ENCODE measurements around the gene CST4. TPM values are rescaled to one million over a fixed set of nuclear protein-coding genes. Genes with fewer than 3 reads are reported as not detected.

Gene CST4
- total RNA-seq, 2 donors from 2014 or later: not detected

DNA sequence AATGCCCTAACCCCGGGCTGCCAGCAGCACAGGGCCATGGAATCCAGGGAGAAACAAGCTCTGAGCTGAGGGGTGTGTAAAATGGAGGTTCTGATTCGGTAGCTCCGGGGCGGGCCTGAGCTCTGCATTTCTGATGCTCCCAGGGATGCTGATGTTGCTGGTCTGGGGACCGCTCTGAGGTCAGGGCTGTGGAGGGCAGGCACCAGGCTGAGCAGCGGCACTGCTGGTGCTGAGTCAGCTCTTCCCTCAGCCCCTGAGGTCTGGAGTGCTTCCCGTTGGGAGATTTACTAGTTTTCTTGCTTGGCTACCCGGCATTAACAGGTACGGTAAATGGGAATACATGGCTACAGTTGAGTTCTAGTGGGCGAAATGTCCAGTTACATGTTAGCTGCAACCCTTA is 32.5 kb downstream of the CST4 start:
- no peaks in the 10 kb centered on the region for H3K36me3 Mint-ChIP-seq
- no peak for ATAC-seq
- no peaks in the 10 kb centered on the region for H3K9me3 Mint-ChIP-seq
- no peak for DNase-seq (ENCODE audit: low spot score in 2 of 2)
- no peak overlapping the region for H3K27ac Mint-ChIP-seq

DNA sequence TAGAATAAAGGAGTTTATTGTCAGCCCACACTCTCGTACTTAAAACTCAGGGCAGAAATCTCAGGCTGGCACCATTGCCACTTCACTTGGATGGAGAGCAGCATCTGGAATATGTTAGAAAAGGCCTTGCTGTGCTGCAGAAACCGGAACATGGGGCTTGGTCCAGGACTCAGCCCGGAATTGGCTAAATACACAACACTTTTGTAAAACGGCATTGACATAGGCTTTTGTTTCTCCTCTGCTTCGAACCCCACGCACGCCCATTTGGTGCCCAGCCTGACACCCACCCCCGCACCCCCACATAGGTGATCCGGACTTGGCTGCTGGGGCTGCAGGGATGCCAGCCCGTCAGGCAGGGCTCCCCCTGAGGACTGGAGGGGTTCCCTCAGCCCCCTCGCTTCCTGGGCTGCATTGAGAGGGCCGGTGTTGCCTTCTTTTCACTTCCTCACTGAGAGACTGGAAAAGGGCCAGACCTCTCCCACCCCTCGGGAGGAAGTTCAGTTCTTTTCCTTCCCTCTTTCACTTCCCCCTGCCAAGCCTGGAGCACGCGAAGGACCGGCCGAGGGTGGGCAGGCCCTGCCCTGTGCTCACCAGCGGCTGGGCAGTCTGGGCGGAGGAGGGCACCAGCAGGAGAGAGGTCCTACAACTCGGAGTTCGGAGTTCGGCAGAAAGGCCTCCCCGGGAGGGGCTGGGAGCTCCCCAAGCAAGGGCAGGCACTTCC is 33.2 kb downstream of the CST4 start:
- no peak for DNase-seq (ENCODE audit: low spot score in 2 of 2)
- H3K36me3 Mint-ChIP-seq: no peaks in the 10 kb centered on the region
- H3K9me3 Mint-ChIP-seq: no peaks in the 10 kb centered on the region
- ATAC-seq: no peak
- H3K27ac Mint-ChIP-seq: no peak overlapping the region

DNA sequence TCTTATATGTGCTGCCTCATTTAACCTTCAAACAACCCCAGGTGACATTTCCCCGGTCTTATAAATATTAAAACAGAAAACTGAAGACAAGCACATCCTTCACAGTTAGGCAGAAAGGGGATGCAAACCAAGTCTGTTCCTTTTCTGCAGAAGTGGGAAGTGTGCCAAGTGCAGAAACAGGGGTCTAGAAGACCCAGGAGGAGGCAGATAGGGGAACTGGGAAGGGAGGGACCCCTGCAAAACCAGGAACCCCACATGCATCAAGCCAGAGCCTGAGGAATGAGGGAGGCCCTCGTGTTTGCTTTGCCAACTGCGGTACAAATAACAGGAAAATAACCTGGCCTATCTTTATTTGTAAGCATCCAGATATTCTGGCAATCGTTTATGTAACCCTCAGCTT is 34.1 kb downstream of the CST4 start:
- no peak overlapping the region for H3K27ac Mint-ChIP-seq
- H3K9me3 Mint-ChIP-seq: no peaks in the 10 kb centered on the region
- no peak for ATAC-seq
- H3K36me3 Mint-ChIP-seq: no peaks in the 10 kb centered on the region
- no peak for DNase-seq (ENCODE audit: low spot score in 2 of 2)

- Mint-ChIP-seq H3K27ac (no peak overlapping the region), H3K36me3 (no peaks in the 10 kb centered on the region), H3K9me3 (no peaks in the 10 kb centered on the region)
- DNase-seq (ENCODE audit: low spot score in 2 of 2) (no peak), ATAC-seq (no peak)
Observed at GRCh38 chr20:23654000-23654399, 34.8 kb downstream of the CST4 start.

DNA sequence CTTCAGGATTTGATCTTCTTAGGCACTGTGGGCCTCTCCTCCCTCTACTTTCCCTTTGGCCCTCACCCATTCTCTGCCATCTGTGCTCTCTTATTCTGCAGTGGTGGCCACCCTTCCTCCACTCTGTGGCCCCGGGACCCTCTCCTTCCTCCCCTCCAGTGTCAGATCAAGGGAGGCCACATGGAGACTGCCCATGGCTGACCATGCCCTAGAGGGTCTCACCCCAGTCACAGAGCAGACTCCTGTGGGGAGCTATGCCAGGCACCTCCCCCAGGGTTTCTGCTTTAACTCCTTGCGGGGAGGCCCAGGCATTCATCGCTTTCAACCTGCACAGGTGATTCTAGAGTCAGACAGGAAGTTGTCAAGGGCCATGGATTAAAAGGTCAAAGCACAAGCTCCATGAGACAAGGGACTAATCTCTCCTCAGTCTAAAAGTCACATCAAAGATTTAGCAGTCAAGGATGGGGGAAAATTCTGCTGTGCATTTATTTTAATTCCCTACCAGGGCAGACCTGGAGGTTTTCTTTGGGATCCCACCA is 35.4 kb downstream of the CST4 start:
- no peak for ATAC-seq
- Mint-ChIP-seq H3K9me3 (no peaks in the 10 kb centered on the region), H3K36me3 (no peaks in the 10 kb centered on the region), H3K27ac (no peak overlapping the region)
- no peak for DNase-seq (ENCODE audit: low spot score in 2 of 2)

DNA sequence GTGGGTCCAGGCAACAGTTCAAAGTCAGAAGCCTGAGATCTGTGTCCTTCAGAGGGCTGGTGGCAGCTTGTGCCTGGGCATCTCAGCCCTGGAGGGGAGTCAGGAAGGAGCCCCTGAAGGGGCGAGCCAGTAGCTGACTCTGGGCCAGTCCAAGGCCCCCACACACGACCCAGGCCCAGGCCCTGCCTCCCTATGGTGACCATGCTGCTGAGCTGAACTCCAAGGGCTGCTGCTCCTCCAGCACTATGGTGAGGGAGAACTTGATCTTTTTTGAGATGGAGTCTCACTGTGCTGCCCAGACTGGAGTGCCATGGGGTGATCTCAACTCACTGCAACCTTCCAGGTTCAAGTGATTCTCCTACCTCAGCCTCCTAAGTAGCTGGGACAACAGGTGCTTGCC is 35.9 kb downstream of the CST4 start:
- Mint-ChIP-seq H3K36me3 (no peaks in the 10 kb centered on the region), H3K9me3 (no peaks in the 10 kb centered on the region), H3K27ac (no peak overlapping the region)
- DNase-seq (ENCODE audit: low spot score in 2 of 2): no peak
- no peak for ATAC-seq

DNA sequence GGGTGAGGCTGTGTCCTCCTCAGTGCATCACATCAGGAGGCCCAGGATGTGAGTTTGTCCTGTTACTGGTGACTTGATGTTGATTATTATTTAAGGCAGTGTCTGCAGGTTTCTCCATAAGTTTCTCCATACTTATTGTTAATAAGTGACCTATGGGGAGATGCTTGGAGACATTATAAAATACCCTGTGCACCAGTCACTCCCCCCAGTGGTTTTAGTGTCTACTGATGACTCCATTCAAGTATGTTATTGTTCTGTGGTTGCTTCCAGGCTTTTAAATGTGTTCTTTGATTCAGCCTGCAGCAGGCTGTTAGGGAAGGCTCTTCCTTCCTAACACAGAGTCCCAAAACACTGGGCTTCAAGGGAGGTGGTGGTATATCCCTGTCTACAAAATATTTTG is 36.5 kb downstream of the CST4 start:
- ATAC-seq (no peak), DNase-seq (ENCODE audit: low spot score in 2 of 2) (no peak)
- no peaks in the 10 kb centered on the region for H3K9me3 Mint-ChIP-seq
- no peak overlapping the region for H3K27ac Mint-ChIP-seq
- H3K36me3 Mint-ChIP-seq: no peaks in the 10 kb centered on the region

DNA sequence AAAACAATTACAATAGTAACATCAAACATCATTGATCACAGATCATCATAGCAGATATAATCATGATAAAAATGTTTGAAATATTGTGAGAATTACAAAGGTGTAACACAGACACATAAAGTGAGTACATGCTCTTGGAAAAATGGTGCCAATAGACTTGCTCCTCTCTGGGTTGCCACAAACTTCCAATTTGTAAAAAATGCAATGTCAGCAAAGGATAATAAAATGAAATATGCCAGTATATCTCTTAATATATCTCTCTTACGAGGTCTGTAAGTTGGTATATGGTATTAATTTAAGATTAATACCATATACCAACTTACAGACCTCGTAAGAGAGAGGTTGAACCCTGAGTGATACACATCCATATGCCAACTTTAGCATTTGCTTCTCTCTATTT is 37.7 kb downstream of the CST4 start:
- H3K27ac Mint-ChIP-seq: no peak overlapping the region
- no peaks in the 10 kb centered on the region for H3K9me3 Mint-ChIP-seq
- no peaks in the 10 kb centered on the region for H3K36me3 Mint-ChIP-seq
- DNase-seq (ENCODE audit: low spot score in 2 of 2) (no peak), ATAC-seq (no peak)

GRCh38 chr20:23649830-23650417 is 38.9 kb downstream of the CST4 start:
- Mint-ChIP-seq H3K9me3 (no peaks in the 10 kb centered on the region), H3K27ac (no peak overlapping the region), H3K36me3 (no peaks in the 10 kb centered on the region)
- ATAC-seq (no peak), DNase-seq (ENCODE audit: low spot score in 2 of 2) (no peak)

GRCh38 chr20:23649242-23649641 is 39.6 kb downstream of the CST4 start:
- no peak for DNase-seq (ENCODE audit: low spot score in 2 of 2)
- H3K27ac Mint-ChIP-seq: no peak overlapping the region
- ATAC-seq: no peak
- H3K36me3 Mint-ChIP-seq: no peaks in the 10 kb centered on the region
- no peaks in the 10 kb centered on the region for H3K9me3 Mint-ChIP-seq

GRCh38 chr20:23647346-23647745 is 41.5 kb downstream of the CST4 start:
- H3K27ac Mint-ChIP-seq: no peak overlapping the region
- H3K9me3 Mint-ChIP-seq: no peaks in the 10 kb centered on the region
- no peaks in the 10 kb centered on the region for H3K36me3 Mint-ChIP-seq
- no peak for ATAC-seq
- no peak for DNase-seq (ENCODE audit: low spot score in 2 of 2)

DNA sequence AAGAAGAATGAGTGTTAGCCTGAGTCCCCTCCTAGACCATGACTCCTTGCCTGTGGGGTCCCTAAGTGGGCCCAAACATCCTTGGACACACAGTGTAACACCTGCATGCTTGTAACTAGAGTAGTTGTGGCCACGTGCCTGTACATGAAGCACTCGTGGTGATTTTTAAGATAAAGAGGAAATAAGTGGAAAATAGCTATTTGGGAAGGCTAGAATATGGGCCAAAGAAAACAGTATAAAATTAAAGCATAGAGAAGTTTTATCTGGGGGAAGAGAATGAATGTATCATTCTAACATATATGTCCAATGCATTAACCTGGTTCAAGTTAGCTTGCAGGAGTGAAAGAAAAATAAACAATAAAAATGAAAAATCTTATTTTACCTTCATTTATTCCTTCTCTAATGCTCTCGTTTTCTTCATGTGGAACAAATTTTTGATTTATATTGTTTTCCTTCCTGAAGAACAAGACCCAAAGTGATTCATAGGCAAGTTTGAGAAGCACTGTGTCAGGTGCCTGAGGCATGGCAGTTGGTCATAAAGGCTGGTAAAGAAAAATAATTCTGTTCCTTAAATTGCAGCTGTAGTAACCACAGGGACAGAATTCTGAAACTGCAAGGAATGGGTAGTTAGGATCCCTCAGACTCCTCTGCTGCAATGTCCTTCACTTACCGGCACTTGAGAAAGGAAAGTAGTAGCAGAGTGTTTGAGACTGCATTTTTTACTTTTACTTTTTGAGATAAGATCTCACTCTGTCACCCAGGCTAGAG is 42.5 kb downstream of the CST4 start:
- no peak for ATAC-seq
- Mint-ChIP-seq H3K27ac (no peak overlapping the region), H3K36me3 (no peaks in the 10 kb centered on the region), H3K9me3 (no peaks in the 10 kb centered on the region)
- no peak for DNase-seq (ENCODE audit: low spot score in 2 of 2)

GRCh38 chr20:23645575-23645974 is 43.3 kb downstream of the CST4 start:
- H3K36me3 Mint-ChIP-seq: no peaks in the 10 kb centered on the region
- H3K27ac Mint-ChIP-seq: no peak overlapping the region

DNA sequence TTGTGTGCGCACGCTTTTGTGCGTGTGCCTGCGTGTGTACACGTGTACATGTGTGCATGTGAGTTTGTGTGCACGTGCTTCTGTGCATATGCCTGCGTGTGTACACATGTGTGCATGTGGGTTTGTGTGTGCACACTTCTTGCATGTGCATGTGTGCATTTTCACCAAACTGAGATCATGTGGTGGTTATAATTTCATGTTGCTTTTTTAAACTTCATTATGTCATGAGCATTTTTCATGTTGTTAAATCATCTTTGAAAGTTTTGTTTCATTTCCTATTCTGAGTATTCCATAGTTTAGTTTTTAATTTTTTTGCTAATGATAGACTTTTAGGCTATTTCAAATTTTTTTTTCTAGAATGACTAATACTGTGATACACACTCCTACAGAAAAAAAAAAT is 44.7 kb downstream of the CST4 start:
- ATAC-seq (peak in 1 of 2 donors; percentile 35), DNase-seq (ENCODE audit: low spot score in 2 of 2) (no peak)
- no peaks in the 10 kb centered on the region for H3K9me3 Mint-ChIP-seq
- no peak overlapping the region for H3K27ac Mint-ChIP-seq
- H3K36me3 Mint-ChIP-seq: no peaks in the 10 kb centered on the region

More at GRCh38 chr20:23645575-23645974, 43.3 kb downstream of the CST4 start:
- ATAC-seq (no peak), DNase-seq (ENCODE audit: low spot score in 2 of 2) (no peak)
- no peaks in the 10 kb centered on the region for H3K9me3 Mint-ChIP-seq

DNA sequence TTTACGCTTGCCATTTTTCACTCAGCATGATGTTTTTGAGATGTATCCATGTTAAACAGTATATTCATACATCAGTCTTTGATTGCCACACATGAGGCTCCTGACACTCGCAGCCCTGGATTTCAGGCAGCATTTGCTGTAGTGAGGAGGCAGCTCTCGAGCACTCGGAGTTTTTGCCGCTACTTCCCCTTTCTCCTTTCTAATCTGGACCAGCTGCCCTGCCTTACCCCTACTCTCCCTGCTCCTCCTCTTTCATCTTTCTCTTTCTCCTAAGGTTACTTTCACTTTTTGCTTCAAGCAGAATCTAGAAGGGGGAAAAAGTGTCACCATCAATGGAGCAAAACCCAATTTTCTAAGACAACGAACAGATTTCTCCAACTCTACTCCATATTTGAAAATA is 45.2 kb downstream of the CST4 start:
- DNase-seq (ENCODE audit: low spot score in 2 of 2) (no peak), ATAC-seq (no peak)
- Mint-ChIP-seq H3K36me3 (no peaks in the 10 kb centered on the region), H3K27ac (no peak overlapping the region), H3K9me3 (no peaks in the 10 kb centered on the region)

- no peak overlapping the region for H3K27ac Mint-ChIP-seq
- DNase-seq (ENCODE audit: low spot score in 2 of 2) (no peak), ATAC-seq (no peak)
- H3K9me3 Mint-ChIP-seq: no peaks in the 10 kb centered on the region
- no peaks in the 10 kb centered on the region for H3K36me3 Mint-ChIP-seq
Observed at GRCh38 chr20:23641936-23642751, 46.7 kb downstream of the CST4 start.

Data from activated naive CD4-positive, alpha-beta T cell treated with anti-CD3 and anti-CD28 coated beads, Interleukin-2, amount 50 U/mL, for 72 hours (primary cell).